ENCODE measurements around the gene INSIG1. TPM values are rescaled to one million over a fixed set of nuclear protein-coding genes. Genes with fewer than 3 reads are reported as not detected.

Gene INSIG1
- total RNA-seq, 5 donors from 2014 or later (not counting 1 experiment from before 2014, with no cell fraction given), result 38.0 to 47.3 (median 42.4) TPM

GRCh38 chr7:155276800-155277375 is 20.8 kb upstream of the INSIG1 start:
- Histone ChIP-seq H3K27ac (ENCODE audit: low read length) (no peak overlapping the region), H3K4me1 (ENCODE audit: control insufficient read depth in 1 of 2, extremely low read depth in 1 of 2, insufficient read depth in 2 of 2, low read length in 2 of 2) (no peaks in the 10 kb centered on the region), H3K9me3 (no peaks in the 10 kb centered on the region), H3K4me3 (ENCODE audit: control insufficient read depth in 1 of 2, extremely low read depth in 1 of 2, low read length in 1 of 2) (no peak overlapping the region), H3K27me3 (replicated peaks in 1 of 2; ENCODE audit: control insufficient read depth in 2 of 2, extremely low read depth in 1 of 2, insufficient read depth in 2 of 2, low read length in 1 of 2) (peaks cover 0 to 30% of the 10 kb centered on the region in 2 experiments), H3K36me3 (ENCODE audit: control insufficient read depth in 2 of 2, extremely low read depth in 1 of 2, insufficient read depth in 1 of 2, low read length in 1 of 2) (no peaks in the 10 kb centered on the region)
- H3K4me3 Mint-ChIP-seq, result no peak overlapping the region
- 100% methylated on average over 3 of the region's 12 CpGs for WGBS (ENCODE audit: insufficient coverage)
- H3K27me3 Mint-ChIP-seq, result peaks cover 0 to 9% of the 10 kb centered on the region in 2 donors
- no peaks in the 10 kb centered on the region for H3K9me3 Mint-ChIP-seq
- ChIA-PET CTCF (no interaction called here), POLR2A (no interaction called here)
- no peak overlapping the region for H3K27ac Mint-ChIP-seq
- no peaks in the 10 kb centered on the region for H3K36me3 Mint-ChIP-seq
- no peaks in the 10 kb centered on the region for H3K4me1 Mint-ChIP-seq
- DNase-seq (no peak), ATAC-seq (replicated peaks in 1 of 4) (no peak)

GRCh38 chr7:155277385-155277994 is 20.2 kb upstream of the INSIG1 start:
- H3K9me3 ChIP-seq, result no peaks in the 10 kb centered on the region
- CTCF ChIA-PET, result no interaction called here
- H3K27ac ChIP-seq (ENCODE audit: low read length), result no peak overlapping the region
- Mint-ChIP-seq H3K4me1 (peaks cover under 1 to 1% (median 1%) of the 10 kb centered on the region in 3 donors), H3K9me3 (no peaks in the 10 kb centered on the region), H3K36me3 (no peaks in the 10 kb centered on the region), H3K4me3 (no peak overlapping the region), H3K27me3 (peaks cover 0 to 7% of the 10 kb centered on the region in 2 donors), H3K27ac (no peak overlapping the region)
- no CpG with 5 or more reads among the region's 10 CpGs for WGBS (ENCODE audit: insufficient coverage)
- DNase-seq, result no peak
- POLR2A ChIA-PET, result no interaction called here
- H3K27me3 ChIP-seq (replicated peaks in 1 of 2; ENCODE audit: control insufficient read depth in 2 of 2, extremely low read depth in 1 of 2, insufficient read depth in 2 of 2, low read length in 1 of 2), result peaks cover 0 to 27% of the 10 kb centered on the region in 2 experiments
- no peak overlapping the region for H3K4me3 ChIP-seq (ENCODE audit: control insufficient read depth in 1 of 2, extremely low read depth in 1 of 2, low read length in 1 of 2)
- H3K4me1 ChIP-seq (ENCODE audit: control insufficient read depth in 1 of 2, extremely low read depth in 1 of 2, insufficient read depth in 2 of 2, low read length in 2 of 2), result no peaks in the 10 kb centered on the region
- no peaks in the 10 kb centered on the region for H3K36me3 ChIP-seq (ENCODE audit: control insufficient read depth in 2 of 2, extremely low read depth in 1 of 2, insufficient read depth in 1 of 2, low read length in 1 of 2)
- no peak for ATAC-seq (replicated peaks in 1 of 4)

- no peaks in the 10 kb centered on the region for H3K9me3 ChIP-seq
- Mint-ChIP-seq H3K4me1 (peaks cover 4 to 8% (median 6%) of the 10 kb centered on the region in 3 donors), H3K27ac (no peak overlapping the region), H3K4me3 (no peak overlapping the region), H3K9me3 (no peaks in the 10 kb centered on the region), H3K27me3 (peaks cover 0 to 7% of the 10 kb centered on the region in 2 donors), H3K36me3 (no peaks in the 10 kb centered on the region)
- ATAC-seq (replicated peaks in 1 of 4) (no peak), DNase-seq (no peak)
- peaks cover 0 to 25% of the 10 kb centered on the region in 2 experiments for H3K27me3 ChIP-seq (replicated peaks in 1 of 2; ENCODE audit: control insufficient read depth in 2 of 2, extremely low read depth in 1 of 2, insufficient read depth in 2 of 2, low read length in 1 of 2)
- no peak overlapping the region for H3K27ac ChIP-seq (ENCODE audit: low read length)
- 81% methylated on average over 8 of the region's 9 CpGs for WGBS (ENCODE audit: insufficient coverage)
- no peaks in the 10 kb centered on the region for H3K36me3 ChIP-seq (ENCODE audit: control insufficient read depth in 2 of 2, extremely low read depth in 1 of 2, insufficient read depth in 1 of 2, low read length in 1 of 2)
- H3K4me1 ChIP-seq (ENCODE audit: control insufficient read depth in 1 of 2, extremely low read depth in 1 of 2, insufficient read depth in 2 of 2, low read length in 2 of 2), result no peaks in the 10 kb centered on the region
- POLR2A ChIA-PET, result no interaction called here
- no peak overlapping the region for H3K4me3 ChIP-seq (ENCODE audit: control insufficient read depth in 1 of 2, extremely low read depth in 1 of 2, low read length in 1 of 2)
- CTCF ChIA-PET, result no interaction called here
Measured at GRCh38 chr7:155278921-155279320, 18.8 kb upstream of the INSIG1 start.

- H3K4me3 ChIP-seq (ENCODE audit: control insufficient read depth in 1 of 2, extremely low read depth in 1 of 2, low read length in 1 of 2), result no peak overlapping the region
- H3K4me1 Mint-ChIP-seq, result peaks cover 4 to 8% (median 8%) of the 10 kb centered on the region in 3 donors
- CTCF ChIA-PET, result no interaction called here
- ATAC-seq (replicated peaks in 1 of 4), result no peak
- H3K36me3 ChIP-seq (ENCODE audit: control insufficient read depth in 2 of 2, extremely low read depth in 1 of 2, insufficient read depth in 1 of 2, low read length in 1 of 2), result no peaks in the 10 kb centered on the region
- no peak overlapping the region for H3K27ac ChIP-seq (ENCODE audit: low read length)
- H3K9me3 Mint-ChIP-seq, result no peaks in the 10 kb centered on the region
- POLR2A ChIA-PET, result no interaction called here
- H3K27me3 ChIP-seq (replicated peaks in 1 of 2; ENCODE audit: control insufficient read depth in 2 of 2, extremely low read depth in 1 of 2, insufficient read depth in 2 of 2, low read length in 1 of 2), result peaks cover 0 to 28% of the 10 kb centered on the region in 2 experiments
- H3K4me1 ChIP-seq (ENCODE audit: control insufficient read depth in 1 of 2, extremely low read depth in 1 of 2, insufficient read depth in 2 of 2, low read length in 2 of 2), result no peaks in the 10 kb centered on the region
- no peaks in the 10 kb centered on the region for H3K9me3 ChIP-seq
- H3K36me3 Mint-ChIP-seq, result no peaks in the 10 kb centered on the region
- H3K27ac Mint-ChIP-seq, result no peak overlapping the region
- H3K4me3 Mint-ChIP-seq, result no peak overlapping the region
- peaks cover 0 to 6% of the 10 kb centered on the region in 2 donors for H3K27me3 Mint-ChIP-seq
- no peak for DNase-seq
- WGBS (ENCODE audit: insufficient coverage), result 93% methylated on average over 5 of the region's 14 CpGs
Measured at GRCh38 chr7:155279787-155280445, 17.8 kb upstream of the INSIG1 start.

GRCh38 chr7:155280446-155281397 is 17.0 kb upstream of the INSIG1 start:
- Mint-ChIP-seq H3K4me1 (peaks cover 7 to 14% (median 11%) of the 10 kb centered on the region in 3 donors), H3K36me3 (no peaks in the 10 kb centered on the region), H3K27me3 (peaks cover 0 to 2% of the 10 kb centered on the region in 2 donors), H3K9me3 (no peaks in the 10 kb centered on the region), H3K27ac (no peak overlapping the region), H3K4me3 (no peak overlapping the region)
- Histone ChIP-seq H3K4me1 (ENCODE audit: control insufficient read depth in 1 of 2, extremely low read depth in 1 of 2, insufficient read depth in 2 of 2, low read length in 2 of 2) (peaks cover 0 to 3% of the 10 kb centered on the region in 2 experiments), H3K9me3 (no peaks in the 10 kb centered on the region), H3K36me3 (ENCODE audit: control insufficient read depth in 2 of 2, extremely low read depth in 1 of 2, insufficient read depth in 1 of 2, low read length in 1 of 2) (no peaks in the 10 kb centered on the region), H3K4me3 (ENCODE audit: control insufficient read depth in 1 of 2, extremely low read depth in 1 of 2, low read length in 1 of 2) (no peak overlapping the region), H3K27me3 (replicated peaks in 1 of 2; ENCODE audit: control insufficient read depth in 2 of 2, extremely low read depth in 1 of 2, insufficient read depth in 2 of 2, low read length in 1 of 2) (peaks cover 0 to 32% of the 10 kb centered on the region in 2 experiments), H3K27ac (ENCODE audit: low read length) (no peak overlapping the region)
- ATAC-seq (replicated peaks in 1 of 4) (no peak), DNase-seq (no peak)
- WGBS (ENCODE audit: insufficient coverage), result 61% methylated on average over 8 of the region's 13 CpGs
- CTCF ChIA-PET, result no interaction called here
- POLR2A ChIA-PET, result no interaction called here

GRCh38 chr7:155281398-155281969 is 16.2 kb upstream of the INSIG1 start:
- Mint-ChIP-seq H3K9me3 (no peaks in the 10 kb centered on the region), H3K4me1 (peaks cover 12 to 22% (median 19%) of the 10 kb centered on the region in 3 donors)
- CTCF ChIA-PET, result no interaction called here

More at GRCh38 chr7:155281398-155281969, 16.2 kb upstream of the INSIG1 start:
- Histone ChIP-seq H3K27me3 (replicated peaks in 1 of 2; ENCODE audit: control insufficient read depth in 2 of 2, extremely low read depth in 1 of 2, insufficient read depth in 2 of 2, low read length in 1 of 2) (peaks cover 0 to 30% of the 10 kb centered on the region in 2 experiments), H3K36me3 (ENCODE audit: control insufficient read depth in 2 of 2, extremely low read depth in 1 of 2, insufficient read depth in 1 of 2, low read length in 1 of 2) (no peaks in the 10 kb centered on the region), H3K9me3 (no peaks in the 10 kb centered on the region), H3K4me3 (ENCODE audit: control insufficient read depth in 1 of 2, extremely low read depth in 1 of 2, low read length in 1 of 2) (no peak overlapping the region), H3K27ac (ENCODE audit: low read length) (no peak overlapping the region), H3K4me1 (ENCODE audit: control insufficient read depth in 1 of 2, extremely low read depth in 1 of 2, insufficient read depth in 2 of 2, low read length in 2 of 2) (peaks cover 0 to 7% of the 10 kb centered on the region in 2 experiments)
- POLR2A ChIA-PET, result no interaction called here
- H3K36me3 Mint-ChIP-seq, result no peaks in the 10 kb centered on the region
- H3K27me3 Mint-ChIP-seq, result peaks cover 0 to 2% of the 10 kb centered on the region in 2 donors
- ATAC-seq (replicated peaks in 1 of 4) (no peak), DNase-seq (no peak)
- 95% methylated on average over 6 of the region's 9 CpGs for WGBS (ENCODE audit: insufficient coverage)
- H3K4me3 Mint-ChIP-seq, result no peak overlapping the region
- no peak overlapping the region for H3K27ac Mint-ChIP-seq
